HepG2 (cell line): ENCODE results near the gene KRT3. TPM values are rescaled to one million over a fixed set of nuclear protein-coding genes. Genes with fewer than 3 reads are reported as not detected.

ENCODE experiments used
- BHLHE40 ChIP-seq: IDR thresholded peaks from 2 replicates; pipeline ENCODE4 v1.6.1; 2011; ENCODE audit warnings: low read length, improper control_type of control experiment
- IKZF5 ChIP-seq: IDR thresholded peaks from 2 replicates; pipeline ENCODE4 v1.6.1; 2018; ENCODE audit warnings: missing genetic modification reagents, mild to moderate bottlenecking, missing compliant biosample characterization
- KLF6 ChIP-seq: IDR thresholded peaks from 2 replicates; pipeline ENCODE4 v1.8.0; 2016; ENCODE audit warnings: missing biosample characterization, missing genetic modification reagents
- SRF ChIP-seq: IDR thresholded peaks from 2 replicates; pipeline ENCODE4 v1.6.1; 2011; ENCODE audit warnings: mild to moderate bottlenecking, low read depth, low read length, moderate library complexity
- ZBTB42 ChIP-seq: sonication (generic); formaldehyde crosslinking; IDR thresholded peaks from 2 replicates; pipeline ENCODE4 v1.5.0; 2020; ENCODE audit warnings: mild to moderate bottlenecking, missing genetic modification reagents
- ZNF256 ChIP-seq: sonication (generic); formaldehyde crosslinking; conservative IDR thresholded peaks from 2 replicates; pipeline ENCODE4 v1.4.0; 2020; ENCODE audit warnings: missing genetic modification reagents
- ZNF562 ChIP-seq: sonication (generic); formaldehyde crosslinking; IDR thresholded peaks from 2 replicates; pipeline ENCODE4 v1.8.0; 2022; ENCODE audit warnings: missing genetic modification reagents, borderline replicate concordance
- ZNF83 ChIP-seq: sonication (generic); formaldehyde crosslinking; IDR thresholded peaks from 2 replicates; pipeline ENCODE4 v1.4.0; 2020; ENCODE audit warnings: missing genetic modification reagents, mild to moderate bottlenecking, borderline replicate concordance
- polyA plus RNA-seq, 8 experiments: library from polyadenylated mRNA; depleted of rRNA in 3 of 8; stranded (reverse) in 7 of 8; unstranded in 1 of 8; fragments of >200 nt; fragmentation: Illumina TruSeq in 4 of 8; extraction: Trizol in 4 of 8; gene quantifications; 2 replicates each; pipeline versions ENCODE4 v1.2.1 to v1.2.3, GENCODE V29; 2011 to 2016; ENCODE audit warnings: low read depth in 4 of 8, missing spikeins in 1 of 8, mixed read lengths in 1 of 8; ENCODE audit not compliant: insufficient read depth in 1 of 8
- total RNA-seq, 5 experiments: library from RNA; depleted of rRNA; stranded (reverse); fragments of >200 nt; fragmentation: Illumina TruSeq; extraction: Trizol; gene quantifications; 2 replicates each; pipeline ENCODE4 v1.2.3, GENCODE V29; 2016; ENCODE audit warnings: low read depth in 1 of 5
- TF ChIP-seq, protein P1 (sequence below), 2 experiments: sonication (generic) in 1 of 2; formaldehyde crosslinking in 1 of 2; IDR thresholded peaks; 2 replicates each; pipeline versions ENCODE4 v1.4.0 to v1.6.1; 2018 to 2020; ENCODE audit warnings: missing genetic modification reagents in 2 of 2, borderline replicate concordance in 1 of 2, low read depth in 1 of 2, mild to moderate bottlenecking in 1 of 2, missing biosample characterization in 1 of 2

KRT3 gene
- total and polyA plus RNA-seq, 2 of the 13 experiments (the other 11 are each of a cell fraction or from before 2014, with no cell fraction given), result not detected

- TF ChIP-seq, protein P1, sequence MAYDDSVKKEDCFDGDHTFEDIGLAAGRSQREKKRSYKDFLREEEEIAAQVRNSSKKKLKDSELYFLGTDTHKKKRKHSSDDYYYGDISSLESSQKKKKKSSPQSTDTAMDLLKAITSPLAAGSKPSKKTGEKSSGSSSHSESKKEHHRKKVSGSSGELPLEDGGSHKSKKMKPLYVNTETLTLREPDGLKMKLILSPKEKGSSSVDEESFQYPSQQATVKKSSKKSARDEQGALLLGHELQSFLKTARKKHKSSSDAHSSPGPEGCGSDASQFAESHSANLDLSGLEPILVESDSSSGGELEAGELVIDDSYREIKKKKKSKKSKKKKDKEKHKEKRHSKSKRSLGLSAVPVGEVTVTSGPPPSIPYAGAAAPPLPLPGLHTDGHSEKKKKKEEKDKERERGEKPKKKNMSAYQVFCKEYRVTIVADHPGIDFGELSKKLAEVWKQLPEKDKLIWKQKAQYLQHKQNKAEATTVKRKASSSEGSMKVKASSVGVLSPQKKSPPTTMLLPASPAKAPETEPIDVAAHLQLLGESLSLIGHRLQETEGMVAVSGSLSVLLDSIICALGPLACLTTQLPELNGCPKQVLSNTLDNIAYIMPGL (CRISPR knock-in tag; IDR thresholded peaks at IDR 0.05; ENCODE audit: borderline replicate concordance in 1 of 2, low read depth in 1 of 2), result no peak
- no peak for TF ChIP-seq BHLHE40
- no peak for TF ChIP-seq ZNF562 (CRISPR knock-in tag)
- TF ChIP-seq ZNF83 (CRISPR knock-in tag), result no peak
- TF ChIP-seq KLF6 (CRISPR knock-in tag), result no peak
- TF ChIP-seq ZBTB42 (CRISPR knock-in tag), result no peak
- TF ChIP-seq IKZF5 (CRISPR knock-in tag), result no peak
- no peak for TF ChIP-seq SRF
- TF ChIP-seq ZNF256 (CRISPR knock-in tag), result no peak
- TF ChIP-seq, all 625 proteins: peak for 0
Observed at GRCh38 chr12:52806821-52807543, 11.1 kb upstream of the KRT3 start (continued).
